GM12878 (cell line): ENCODE measurements around the gene THSD4.

Experiments used
- CHD2 ChIP-seq: IDR thresholded peaks from 2 replicates; pipeline ENCODE4 v1.6.1; 2011; ENCODE audit warnings: low read depth, low read length, improper control_type of control experiment, borderline replicate concordance
- EP300 ChIP-seq, 2 experiments: fragments of 150-350 bp in 1 of 2; IDR thresholded peaks; 2 replicates each; pipeline ENCODE4 v1.6.1; 2011 to 2012; ENCODE audit warnings: low read depth in 2 of 2, low read length in 2 of 2, borderline replicate concordance in 1 of 2, improper control_type of control experiment in 1 of 2, inconsistent platforms in 1 of 2; ENCODE audit not compliant: control insufficient read depth in 1 of 2
- JUND ChIP-seq: IDR thresholded peaks from 2 replicates; pipeline ENCODE4 v1.6.1; 2012; ENCODE audit warnings: low read depth, mild to moderate bottlenecking, low read length, improper control_type of control experiment, moderate library complexity
- SREBF2 ChIP-seq: IDR thresholded peaks from 2 replicates; pipeline ENCODE4 v1.6.1; 2012; ENCODE audit warnings: mild to moderate bottlenecking, low read length
- TCF7 ChIP-seq: IDR thresholded peaks from 2 replicates; pipeline ENCODE4 v1.6.1; 2014; ENCODE audit warnings: antibody characterized with exemption, borderline replicate concordance
- TF ChIP-seq, protein P1 (sequence below), 3 experiments: IDR thresholded peaks in 2 of 3; conservative IDR thresholded peaks in 1 of 3; 2 replicates each; pipeline ENCODE4 v1.5.1; 2011; ENCODE audit warnings: low read depth in 3 of 3, low read length in 3 of 3, mild to moderate bottlenecking in 3 of 3, control low read depth in 2 of 3, moderate library complexity in 2 of 3, inconsistent platforms in 1 of 3, mixed read lengths in 1 of 3; ENCODE audit not compliant: control insufficient read depth in 2 of 3, insufficient read depth in 1 of 3; ENCODE audit errors: extremely low read depth in 1 of 3
- TF ChIP-seq, protein P2 (sequence below): IDR thresholded peaks from 2 replicates; pipeline ENCODE4 v1.6.1; 2011; ENCODE audit warnings: low read depth, low read length, improper control_type of control experiment, borderline replicate concordance

DNA sequence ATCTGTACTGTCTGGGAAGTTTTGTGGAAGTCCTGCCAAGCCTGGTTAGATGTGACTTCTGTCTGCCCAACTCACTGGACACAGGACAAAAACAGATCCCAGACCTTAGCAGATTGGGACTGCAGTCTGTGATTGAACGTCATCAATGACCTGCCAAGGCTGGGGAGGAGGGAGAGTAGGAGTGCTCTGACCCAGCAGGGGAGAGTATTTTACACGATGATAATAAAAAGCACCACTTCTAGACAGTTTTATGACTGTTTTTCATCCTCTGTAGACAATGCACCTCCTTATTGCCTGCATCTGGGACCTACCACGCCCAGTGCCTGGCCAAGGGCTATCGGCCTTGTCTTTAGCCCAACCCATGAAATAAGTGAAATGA is 592.8 kb downstream of the THSD4 start:
- TF ChIP-seq, protein P1, sequence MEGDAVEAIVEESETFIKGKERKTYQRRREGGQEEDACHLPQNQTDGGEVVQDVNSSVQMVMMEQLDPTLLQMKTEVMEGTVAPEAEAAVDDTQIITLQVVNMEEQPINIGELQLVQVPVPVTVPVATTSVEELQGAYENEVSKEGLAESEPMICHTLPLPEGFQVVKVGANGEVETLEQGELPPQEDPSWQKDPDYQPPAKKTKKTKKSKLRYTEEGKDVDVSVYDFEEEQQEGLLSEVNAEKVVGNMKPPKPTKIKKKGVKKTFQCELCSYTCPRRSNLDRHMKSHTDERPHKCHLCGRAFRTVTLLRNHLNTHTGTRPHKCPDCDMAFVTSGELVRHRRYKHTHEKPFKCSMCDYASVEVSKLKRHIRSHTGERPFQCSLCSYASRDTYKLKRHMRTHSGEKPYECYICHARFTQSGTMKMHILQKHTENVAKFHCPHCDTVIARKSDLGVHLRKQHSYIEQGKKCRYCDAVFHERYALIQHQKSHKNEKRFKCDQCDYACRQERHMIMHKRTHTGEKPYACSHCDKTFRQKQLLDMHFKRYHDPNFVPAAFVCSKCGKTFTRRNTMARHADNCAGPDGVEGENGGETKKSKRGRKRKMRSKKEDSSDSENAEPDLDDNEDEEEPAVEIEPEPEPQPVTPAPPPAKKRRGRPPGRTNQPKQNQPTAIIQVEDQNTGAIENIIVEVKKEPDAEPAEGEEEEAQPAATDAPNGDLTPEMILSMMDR (IDR thresholded peaks at IDR 0.05 in 2 of 3, conservative IDR thresholded peaks at IDR 0.05 in 1 of 3; ENCODE audit: control insufficient read depth in 2 of 3, extremely low read depth in 1 of 3, insufficient read depth in 1 of 3, low read depth in 3 of 3, low read length in 3 of 3): no peak
- TF ChIP-seq CHD2 (no peak), SREBF2 (no peak), EP300 (IDR thresholded peaks at IDR 0.05; ENCODE audit: borderline replicate concordance in 1 of 2, control insufficient read depth in 1 of 2, low read depth in 2 of 2, low read length in 2 of 2) (no peak), JUND (no peak), TCF7 (no peak)
- TF ChIP-seq, protein P2, sequence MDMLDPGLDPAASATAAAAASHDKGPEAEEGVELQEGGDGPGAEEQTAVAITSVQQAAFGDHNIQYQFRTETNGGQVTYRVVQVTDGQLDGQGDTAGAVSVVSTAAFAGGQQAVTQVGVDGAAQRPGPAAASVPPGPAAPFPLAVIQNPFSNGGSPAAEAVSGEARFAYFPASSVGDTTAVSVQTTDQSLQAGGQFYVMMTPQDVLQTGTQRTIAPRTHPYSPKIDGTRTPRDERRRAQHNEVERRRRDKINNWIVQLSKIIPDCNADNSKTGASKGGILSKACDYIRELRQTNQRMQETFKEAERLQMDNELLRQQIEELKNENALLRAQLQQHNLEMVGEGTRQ: no peak
